ENCODE data around the gene EXOC3L1.

EXOC3L1 gene

GRCh38 chr16:67215706-67216105 is 25.8 kb upstream of the EXOC3L1 start:
- no peak for DNase-seq (ENCODE audit: low read depth)

GRCh38 chr16:67213197-67214019 is 23.5 kb upstream of the EXOC3L1 start:
- DNase-seq (ENCODE audit: low read depth): no peak

GRCh38 chr16:67212766-67213165 is 22.8 kb upstream of the EXOC3L1 start:
- no peak for DNase-seq (ENCODE audit: low read depth)

DNA sequence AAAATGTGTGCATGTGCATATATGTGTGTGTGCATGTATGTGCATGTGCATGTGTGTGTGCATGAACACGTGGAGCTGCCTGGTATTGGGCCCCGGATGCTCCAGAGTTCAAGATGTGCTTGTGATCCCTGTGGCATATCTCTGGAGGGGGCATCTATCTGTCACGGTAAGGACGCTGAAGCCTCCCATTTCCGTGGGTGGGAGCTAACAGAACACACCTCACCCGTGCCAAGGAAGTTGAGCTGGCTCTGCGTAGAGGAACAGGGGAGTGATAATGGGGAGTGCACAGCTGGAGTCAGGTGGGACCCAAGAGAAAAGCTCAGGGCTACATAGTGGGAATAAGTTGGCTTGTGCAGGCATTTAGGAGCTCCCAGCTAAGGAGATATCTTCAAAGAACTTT is 21.7 kb upstream of the EXOC3L1 start:
- no peak for DNase-seq (ENCODE audit: low read depth)

GRCh38 chr16:67210069-67210937 is 20.4 kb upstream of the EXOC3L1 start:
- no peak for DNase-seq (ENCODE audit: low read depth)

GRCh38 chr16:67209565-67209964 is 19.6 kb upstream of the EXOC3L1 start:
- no peak for DNase-seq (ENCODE audit: low read depth)

GRCh38 chr16:67208154-67208896 is 18.4 kb upstream of the EXOC3L1 start:
- DNase-seq (ENCODE audit: low read depth): no peak

- DNase-seq (ENCODE audit: low read depth): no peak
Measured at GRCh38 chr16:67207249-67208091, 17.5 kb upstream of the EXOC3L1 start.

GRCh38 chr16:67206838-67207248 is 16.9 kb upstream of the EXOC3L1 start:
- DNase-seq (ENCODE audit: low read depth): no peak

- no peak for DNase-seq (ENCODE audit: low read depth)
Measured at GRCh38 chr16:67206129-67206837, 16.3 kb upstream of the EXOC3L1 start.

DNA sequence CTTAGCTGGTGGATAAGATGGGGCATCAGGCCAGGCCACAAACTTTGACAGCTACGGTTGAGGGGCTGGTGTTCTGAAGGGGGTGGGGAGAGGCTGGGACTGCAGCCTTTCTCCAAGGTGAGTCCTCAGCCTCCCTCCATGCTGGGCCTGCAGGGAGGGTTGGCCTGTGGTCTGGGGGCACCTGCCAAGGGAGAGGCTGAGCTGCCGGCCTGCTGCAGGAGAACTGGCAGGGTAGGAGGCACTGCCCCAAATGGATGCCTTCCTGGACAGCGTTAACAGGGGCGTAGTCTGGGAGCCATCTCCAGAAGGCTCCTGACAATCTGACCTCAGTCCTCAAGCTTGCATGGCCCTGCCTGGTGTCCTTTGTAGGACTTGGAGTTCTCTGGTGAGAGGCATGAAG is 14.1 kb upstream of the EXOC3L1 start:
- DNase-seq (ENCODE audit: low read depth): no peak

- no peak for DNase-seq (ENCODE audit: low read depth)
Measured at GRCh38 chr16:67202956-67203493, 13.1 kb upstream of the EXOC3L1 start.

GRCh38 chr16:67202426-67202825 is 12.5 kb upstream of the EXOC3L1 start:
- DNase-seq (ENCODE audit: low read depth): no peak

DNA sequence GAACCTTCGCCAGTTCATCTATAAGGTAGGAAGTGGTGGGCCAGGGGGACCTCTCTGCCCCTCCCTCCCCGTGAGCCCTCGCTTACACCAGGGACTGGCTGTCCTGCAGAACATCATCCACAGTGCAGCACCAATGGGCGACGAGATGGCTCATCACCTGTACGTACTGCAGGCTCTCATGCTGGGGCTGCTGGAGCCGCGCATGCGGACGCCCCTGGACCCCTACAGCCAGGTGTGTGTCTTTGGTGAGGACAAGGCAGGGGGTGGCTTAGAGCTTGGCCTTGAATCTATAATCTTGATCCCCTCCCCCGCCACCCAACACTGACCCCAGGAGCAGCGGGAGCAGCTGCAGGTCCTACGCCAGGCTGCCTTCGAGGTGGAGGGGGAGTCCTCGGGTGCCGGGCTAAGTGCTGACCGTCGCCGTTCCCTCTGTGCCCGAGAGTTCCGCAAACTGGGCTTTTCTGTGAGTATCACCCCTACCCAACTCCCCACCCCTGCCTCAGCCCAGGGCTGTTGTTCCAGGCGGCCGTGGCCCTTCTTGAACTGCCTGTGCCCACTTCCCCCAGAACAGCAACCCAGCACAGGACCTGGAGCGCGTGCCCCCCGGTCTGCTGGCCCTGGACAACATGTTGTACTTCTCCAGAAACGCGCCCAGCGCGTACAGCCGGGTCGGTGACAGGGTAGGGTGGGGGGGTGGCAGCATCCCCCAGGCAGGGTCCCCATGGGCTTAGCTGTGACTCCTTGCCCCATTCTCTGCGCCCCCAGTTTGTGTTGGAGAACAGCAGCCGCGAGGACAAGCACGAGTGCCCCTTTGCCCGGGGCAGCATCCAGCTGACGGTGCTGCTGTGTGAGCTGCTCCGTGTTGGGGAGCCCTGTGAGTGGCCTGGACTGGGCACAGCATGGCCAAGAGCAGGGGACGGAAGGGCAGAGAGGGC is 11.7 kb upstream of the EXOC3L1 start:
- no peak for DNase-seq (ENCODE audit: low read depth)

- DNase-seq (ENCODE audit: low read depth): no peak
Measured at GRCh38 chr16:67200491-67200890, 10.6 kb upstream of the EXOC3L1 start.

- no peak for DNase-seq (ENCODE audit: low read depth)
Measured at GRCh38 chr16:67199808-67200198, 9.9 kb upstream of the EXOC3L1 start.

GRCh38 chr16:67199011-67199807 is 9.3 kb upstream of the EXOC3L1 start, which contains the start of gene ELMO3:
ELMO3 (plus strand) TSS chr16:67199131; CDS start chr16:67199327, 196 bp downstream.
- no peak for DNase-seq (ENCODE audit: low read depth)

GRCh38 chr16:67198238-67198734 is 8.3 kb upstream of the EXOC3L1 start:
- no peak for DNase-seq (ENCODE audit: low read depth)

Measured in activated T-cell treated with anti-CD3 and anti-CD28 coated beads for 1 hour (primary cell).